GM19328 (cell line): ENCODE data around the gene SNRK.

Experiments
- ATAC-seq: cut with Tn5 transposase; IDR thresholded peaks from one replicate; pipeline ENCODE4 v1.9.1; 2021; ENCODE audit warnings: mild to moderate bottlenecking, moderate library complexity; ENCODE audit not compliant: unreplicated experiment

Gene SNRK, protein sequence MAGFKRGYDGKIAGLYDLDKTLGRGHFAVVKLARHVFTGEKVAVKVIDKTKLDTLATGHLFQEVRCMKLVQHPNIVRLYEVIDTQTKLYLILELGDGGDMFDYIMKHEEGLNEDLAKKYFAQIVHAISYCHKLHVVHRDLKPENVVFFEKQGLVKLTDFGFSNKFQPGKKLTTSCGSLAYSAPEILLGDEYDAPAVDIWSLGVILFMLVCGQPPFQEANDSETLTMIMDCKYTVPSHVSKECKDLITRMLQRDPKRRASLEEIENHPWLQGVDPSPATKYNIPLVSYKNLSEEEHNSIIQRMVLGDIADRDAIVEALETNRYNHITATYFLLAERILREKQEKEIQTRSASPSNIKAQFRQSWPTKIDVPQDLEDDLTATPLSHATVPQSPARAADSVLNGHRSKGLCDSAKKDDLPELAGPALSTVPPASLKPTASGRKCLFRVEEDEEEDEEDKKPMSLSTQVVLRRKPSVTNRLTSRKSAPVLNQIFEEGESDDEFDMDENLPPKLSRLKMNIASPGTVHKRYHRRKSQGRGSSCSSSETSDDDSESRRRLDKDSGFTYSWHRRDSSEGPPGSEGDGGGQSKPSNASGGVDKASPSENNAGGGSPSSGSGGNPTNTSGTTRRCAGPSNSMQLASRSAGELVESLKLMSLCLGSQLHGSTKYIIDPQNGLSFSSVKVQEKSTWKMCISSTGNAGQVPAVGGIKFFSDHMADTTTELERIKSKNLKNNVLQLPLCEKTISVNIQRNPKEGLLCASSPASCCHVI

GRCh38 chr3:43286115-43286840 lies at the start of gene SNRK:
Gene SNRK, plus strand, starts transcription at chr3:43286540. Its CDS starts 16,664 bp downstream, at chr3:43303204.
- ATAC-seq, result peak; percentile 87

DNA sequence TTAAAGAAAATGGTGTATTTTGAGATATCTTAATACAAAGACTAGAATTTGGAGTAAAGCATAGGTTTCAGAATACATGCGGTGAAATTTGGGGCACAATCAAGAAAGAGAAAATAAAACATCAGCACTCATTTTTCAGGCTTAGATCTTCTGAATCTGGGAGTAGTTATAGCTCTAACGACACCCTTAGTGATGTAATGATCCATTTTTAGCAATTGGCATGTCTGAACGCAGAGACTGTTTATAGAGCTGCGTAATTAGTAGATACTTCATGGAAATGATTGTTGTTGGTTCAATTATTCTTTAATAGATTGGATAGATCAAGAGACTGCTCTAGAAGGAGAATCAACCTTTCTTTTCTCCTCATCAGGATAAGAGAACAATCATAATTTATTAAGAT lies 47.5 kb upstream of the SNRK start:
- ATAC-seq, result no peak

DNA sequence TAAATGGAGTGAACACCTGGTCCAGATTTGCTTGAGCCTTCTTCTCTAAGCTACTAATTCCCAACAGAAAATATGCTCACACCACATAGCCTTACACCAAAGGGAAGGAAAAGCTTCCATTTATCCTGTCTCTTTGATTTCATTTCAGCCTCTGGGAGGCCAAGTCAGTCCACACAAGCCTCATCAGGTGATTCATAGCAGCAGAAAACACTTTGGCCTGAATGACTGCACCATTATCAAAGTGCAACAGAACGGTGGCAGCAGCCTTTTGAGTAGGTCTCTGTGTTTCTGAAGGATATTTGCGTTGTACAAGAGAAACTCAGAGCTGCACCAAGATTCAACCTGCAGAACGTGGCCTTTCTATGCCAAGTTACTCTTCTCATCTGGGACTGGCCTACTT lies 46.6 kb upstream of the SNRK start:
- no peak for ATAC-seq

DNA sequence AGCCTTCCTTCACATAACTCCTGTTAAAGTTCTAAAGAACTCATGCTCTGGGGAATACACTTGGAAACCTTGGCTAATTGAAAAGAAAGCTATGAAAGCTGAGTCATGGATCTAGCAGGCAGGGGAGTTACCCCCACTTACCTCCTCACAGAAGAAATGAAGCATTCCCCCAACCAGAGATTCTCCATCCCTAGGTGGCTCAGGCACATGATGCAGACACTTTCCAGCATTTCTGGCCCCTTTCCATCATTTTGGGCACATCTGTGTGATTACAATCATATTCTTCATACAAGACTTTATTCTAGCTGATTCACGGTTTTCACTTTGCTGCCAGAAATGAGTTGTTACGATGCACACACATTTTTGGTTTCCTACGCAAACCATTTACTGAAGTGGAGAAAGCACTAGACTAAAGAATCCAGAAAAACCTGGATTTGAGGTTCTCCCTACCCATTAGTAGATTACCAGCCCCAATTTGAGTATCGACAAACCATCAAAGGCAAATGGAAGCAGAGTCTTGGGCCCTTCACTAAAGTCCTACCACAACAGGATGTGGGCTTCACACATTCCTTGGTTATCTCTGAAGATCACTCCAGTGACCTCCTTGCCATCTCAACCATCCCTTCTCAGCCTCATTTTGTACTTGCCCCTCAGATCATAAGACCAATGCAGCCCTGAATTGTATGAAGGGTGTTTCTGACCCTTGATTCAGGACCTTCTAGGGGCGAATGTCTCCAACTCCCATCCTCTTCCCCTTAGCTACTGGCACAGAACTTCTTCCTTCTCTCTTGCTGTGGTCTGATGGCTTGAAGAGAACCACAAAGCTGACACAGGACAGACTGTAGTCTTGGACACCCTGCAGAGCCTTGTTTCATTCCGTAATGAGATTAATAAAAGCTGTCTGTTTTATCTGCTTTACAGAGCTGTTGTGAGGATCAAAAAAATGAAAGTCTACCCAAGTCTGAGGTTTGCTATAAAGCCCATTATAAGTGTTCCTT lies 42.5 kb upstream of the SNRK start:
- ATAC-seq, result no peak

DNA sequence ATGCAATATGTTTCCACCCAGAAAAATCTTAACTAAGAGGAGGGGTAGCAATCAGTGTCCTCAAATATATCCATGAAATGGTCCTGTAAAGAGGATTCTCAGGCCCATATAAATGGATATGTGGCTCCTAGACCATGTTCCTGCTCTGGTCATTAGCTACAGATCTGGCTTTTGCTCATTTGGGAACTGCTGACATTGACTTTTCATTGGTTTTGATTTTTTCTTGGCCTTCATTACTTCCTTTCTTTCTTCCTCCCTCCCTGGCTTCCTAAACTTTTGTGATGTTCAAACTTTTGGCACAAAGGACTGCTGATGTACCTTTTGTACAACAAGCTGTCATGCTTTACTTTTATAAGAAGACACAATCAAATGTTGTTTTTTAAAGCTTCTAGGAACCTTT lies 41.6 kb upstream of the SNRK start:
- no peak for ATAC-seq

GRCh38 chr3:43246976-43247375 lies 39.4 kb upstream of the SNRK start:
- ATAC-seq, result no peak

DNA sequence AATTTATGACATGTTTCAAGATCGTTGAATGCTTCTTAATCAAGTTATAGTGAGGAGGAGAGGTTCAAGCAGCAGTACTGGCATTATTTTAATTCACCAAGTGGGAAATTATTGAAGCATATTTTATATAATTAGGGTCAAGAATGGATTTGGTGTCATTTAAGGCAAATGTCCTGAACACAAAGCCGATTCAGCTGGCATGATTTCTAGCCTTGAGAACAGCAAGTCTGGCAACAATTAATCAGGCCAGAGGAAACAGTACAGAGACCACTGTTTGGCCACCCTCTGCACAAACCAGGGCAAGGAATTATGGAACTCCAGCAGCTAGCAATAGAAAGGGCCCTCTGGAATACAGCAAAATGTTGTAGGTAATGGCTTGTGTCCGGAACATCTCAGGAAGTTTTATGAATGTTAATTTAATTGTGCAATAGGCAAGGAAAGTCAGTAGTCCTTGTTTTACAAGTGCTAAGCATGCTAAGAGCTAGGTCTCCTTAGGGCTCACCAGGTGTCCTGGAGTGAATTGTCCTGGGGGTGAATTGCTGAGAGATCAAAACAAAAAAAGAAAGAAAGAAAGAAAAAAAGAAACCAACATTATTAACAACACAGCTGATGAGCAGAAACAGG lies 38.7 kb upstream of the SNRK start:
- no peak for ATAC-seq

DNA sequence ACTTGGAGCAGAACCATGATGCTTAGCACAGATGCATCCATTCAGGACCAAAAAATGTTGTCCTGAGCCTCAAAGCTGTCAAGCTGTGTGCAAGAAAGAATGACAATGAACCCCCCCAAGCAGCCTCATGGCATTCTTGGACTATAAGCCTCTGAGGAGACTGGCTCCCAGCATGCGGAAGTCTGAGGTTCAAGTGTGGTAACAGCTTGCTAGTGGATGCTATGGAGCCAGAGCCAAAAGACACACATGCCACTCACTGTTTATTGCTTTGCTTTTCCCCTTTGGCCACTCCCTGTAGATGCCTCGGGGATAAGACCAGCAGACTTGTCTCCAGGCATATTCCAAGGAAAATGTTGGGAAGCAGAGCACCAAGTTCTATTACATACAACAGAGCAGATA lies 38.2 kb upstream of the SNRK start:
- ATAC-seq, result no peak

DNA sequence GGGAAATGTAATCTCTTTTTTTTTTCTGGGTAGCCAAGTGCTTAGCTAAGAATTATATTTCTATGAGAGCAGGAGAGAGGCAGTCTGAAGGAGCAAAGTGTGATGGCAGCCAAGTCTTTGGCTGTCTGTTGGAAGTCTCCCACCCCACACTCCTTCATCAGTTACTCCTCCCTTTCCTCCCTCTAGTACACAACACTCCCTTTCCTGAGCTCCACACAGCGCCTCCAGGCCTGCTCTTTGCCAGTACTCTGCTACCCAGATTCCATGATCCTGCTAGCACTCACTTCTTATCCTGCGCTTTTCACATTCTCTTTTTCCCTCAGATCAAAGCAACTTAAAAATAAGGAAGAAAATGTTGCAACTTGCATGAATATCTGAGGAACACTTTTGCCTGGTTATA lies 37.4 kb upstream of the SNRK start:
- ATAC-seq, result no peak

DNA sequence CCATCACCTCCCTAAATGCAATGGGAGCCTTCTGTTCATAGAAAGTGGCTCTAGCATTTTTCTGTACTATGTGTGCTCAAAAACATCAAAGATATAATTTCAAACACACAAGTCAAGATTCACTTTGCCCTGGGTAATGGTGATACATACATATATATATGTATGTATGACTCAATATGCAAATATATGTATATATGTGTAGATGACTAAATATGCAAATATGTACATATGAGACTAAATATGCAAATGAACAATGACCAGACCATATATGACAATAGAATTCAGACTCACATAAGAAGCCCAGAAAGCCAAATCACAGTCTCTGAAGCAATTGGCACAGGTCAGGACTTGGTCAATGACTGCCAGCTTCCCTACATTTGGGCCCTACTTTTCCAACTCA lies 36.9 kb upstream of the SNRK start:
- no peak for ATAC-seq

DNA sequence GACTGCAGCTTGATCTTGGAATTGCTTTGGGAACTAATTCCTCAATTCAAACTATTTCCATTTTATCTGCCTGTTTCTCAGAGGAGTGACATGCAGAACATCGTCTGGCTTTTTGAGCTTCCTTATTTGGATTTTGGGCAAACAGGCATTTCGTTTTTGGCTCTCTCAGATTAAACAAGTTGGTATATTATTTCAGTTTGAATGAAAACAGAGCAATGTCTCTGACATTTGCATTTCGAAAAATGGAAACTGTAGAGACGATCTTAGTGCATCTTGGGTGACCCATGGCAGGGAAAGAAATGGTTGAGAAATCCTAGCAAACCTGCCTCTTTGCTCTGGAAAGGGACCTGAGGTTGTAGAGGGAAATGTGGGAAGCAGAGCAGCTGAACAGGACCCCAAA lies 33.0 kb upstream of the SNRK start:
- no peak for ATAC-seq

DNA sequence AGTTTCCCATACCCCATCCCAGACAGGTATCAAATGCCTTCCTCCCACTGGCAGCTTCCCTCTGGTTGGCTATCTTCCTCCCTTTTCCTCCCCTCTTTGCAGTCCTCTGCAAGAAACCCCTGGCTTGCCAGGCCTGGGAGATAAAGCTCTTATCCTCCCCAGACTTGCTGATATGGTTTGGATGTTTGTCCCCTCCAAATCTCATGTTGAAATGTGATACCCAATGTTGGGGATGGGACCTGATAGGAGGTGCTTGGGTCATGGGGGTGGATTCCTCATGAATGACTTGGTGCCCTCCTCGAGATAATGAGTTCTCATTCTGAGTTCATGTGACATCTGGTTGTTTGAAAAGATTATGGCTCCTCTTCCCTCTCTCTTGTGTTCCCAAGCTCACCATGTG lies 32.2 kb upstream of the SNRK start:
- ATAC-seq, result no peak

GRCh38 chr3:43255662-43256061 lies 30.7 kb upstream of the SNRK start:
- ATAC-seq, result no peak

DNA sequence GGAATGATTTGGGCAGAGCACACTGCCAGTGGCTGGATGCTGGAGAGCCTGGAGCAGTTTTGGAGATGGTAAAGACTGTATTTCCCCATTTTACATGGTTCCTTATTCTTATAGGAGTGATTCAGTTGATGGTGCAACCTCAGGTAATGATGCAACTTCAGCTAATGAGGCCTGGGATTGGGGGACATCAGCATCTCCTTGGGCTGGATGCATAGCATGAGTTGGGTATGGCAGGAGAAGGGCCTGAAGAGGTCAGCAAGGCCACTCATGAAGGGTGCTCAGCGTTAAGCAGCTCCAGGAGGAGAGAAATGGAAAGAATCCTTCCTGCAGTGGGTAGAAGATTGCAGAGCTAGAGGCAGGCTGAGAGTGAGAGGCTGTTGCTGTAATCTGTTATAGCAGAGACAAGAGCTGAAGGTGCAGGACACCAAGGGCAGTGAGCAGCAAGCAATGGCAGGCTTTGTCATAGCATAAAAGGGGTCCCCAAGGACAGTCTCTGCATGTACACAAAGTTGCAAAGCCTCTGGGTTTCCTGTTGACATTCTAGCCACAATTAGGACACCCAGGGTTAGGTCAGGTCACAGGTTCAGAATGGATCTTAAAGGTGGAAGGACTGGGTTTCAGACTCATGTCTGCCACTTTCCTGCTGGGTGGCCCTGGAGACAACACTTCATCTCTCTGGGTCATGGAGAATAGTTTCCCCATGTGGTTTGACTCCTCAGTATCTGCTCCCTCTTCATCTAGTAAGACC lies 29.5 kb upstream of the SNRK start:
- ATAC-seq, result no peak

DNA sequence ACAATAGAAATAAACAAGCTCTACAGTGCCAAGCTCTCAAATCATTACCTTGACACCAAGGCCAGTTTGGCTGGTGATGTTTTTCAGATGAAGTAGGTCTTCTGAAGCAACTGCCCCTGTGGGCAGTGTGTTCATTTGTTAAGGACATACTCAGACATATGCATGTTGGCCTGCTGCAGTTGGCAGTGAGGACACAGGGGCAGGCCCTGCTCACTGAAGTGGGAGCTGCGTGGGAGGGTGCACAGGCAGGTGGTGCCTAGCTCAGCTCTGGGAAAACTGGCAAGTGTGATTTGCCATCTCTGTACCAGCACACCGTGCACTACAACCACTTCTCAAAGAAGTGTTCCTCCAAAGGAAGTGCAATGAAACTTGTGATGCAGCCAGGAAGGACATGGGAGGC lies 28.5 kb upstream of the SNRK start:
- ATAC-seq, result no peak

DNA sequence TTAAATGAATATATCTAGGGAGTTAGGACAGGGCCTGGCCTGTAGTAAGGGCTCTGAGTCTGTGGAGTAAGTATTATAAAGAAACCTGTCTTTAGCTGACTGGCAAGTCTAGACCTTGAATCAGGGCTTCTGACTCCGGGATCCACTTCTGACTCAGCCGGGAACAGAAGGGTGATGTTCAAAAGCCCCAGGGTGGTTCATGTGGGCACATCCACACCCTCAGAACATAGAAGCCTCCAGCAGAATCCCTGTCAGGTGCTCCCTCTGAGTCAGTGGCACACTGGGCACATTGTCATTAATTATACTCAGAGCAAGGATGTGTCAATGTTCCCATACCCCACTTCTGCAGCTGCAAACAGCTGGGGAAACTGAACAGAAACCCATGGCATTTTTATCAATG lies 26.7 kb upstream of the SNRK start:
- no peak for ATAC-seq

- no peak for ATAC-seq
Measured at GRCh38 chr3:43260412-43260811, 25.9 kb upstream of the SNRK start.

DNA sequence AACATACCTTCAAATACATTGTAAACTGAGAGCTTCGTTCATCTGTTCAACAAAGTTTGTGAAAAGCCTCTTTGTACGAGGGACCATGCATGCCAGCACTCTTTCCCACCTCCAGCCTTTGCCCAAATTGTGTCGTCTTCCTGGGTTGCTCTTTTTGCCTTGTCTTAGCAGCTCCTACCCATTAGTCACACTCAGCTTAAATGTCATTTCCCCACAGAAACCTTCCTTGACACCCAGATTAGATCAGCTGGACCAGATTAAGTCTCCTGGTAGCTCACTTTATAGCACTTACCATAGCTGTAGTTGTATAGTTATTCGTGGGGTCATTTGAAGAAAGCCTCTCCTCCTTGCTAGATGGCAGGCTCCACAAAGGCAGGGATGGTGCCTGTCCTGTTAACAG lies 24.1 kb upstream of the SNRK start:
- no peak for ATAC-seq

GRCh38 chr3:43266451-43266850 lies 19.9 kb upstream of the SNRK start:
- no peak for ATAC-seq
